Limb (tissue), 2 donors: ENCODE measurements around the gene ZNF761.
"Not testable (repeated sequence)": the region's sequence is repeated elsewhere in the genome, so short reads cannot be mapped to it uniquely, and the experiment has no call there.

ENCODE experiments used
- DNase-seq, 2 donors: peaks; one replicate each; pipeline ENCODE4 v3.0.0-alpha.2; 2016; ENCODE audit errors: extremely low spot score in 2 of 2

ZNF761 gene

GRCh38 chr19:53460131-53460721 is 28.4 kb downstream of the ZNF761 start:
- not testable (repeated sequence) for DNase-seq

DNA sequence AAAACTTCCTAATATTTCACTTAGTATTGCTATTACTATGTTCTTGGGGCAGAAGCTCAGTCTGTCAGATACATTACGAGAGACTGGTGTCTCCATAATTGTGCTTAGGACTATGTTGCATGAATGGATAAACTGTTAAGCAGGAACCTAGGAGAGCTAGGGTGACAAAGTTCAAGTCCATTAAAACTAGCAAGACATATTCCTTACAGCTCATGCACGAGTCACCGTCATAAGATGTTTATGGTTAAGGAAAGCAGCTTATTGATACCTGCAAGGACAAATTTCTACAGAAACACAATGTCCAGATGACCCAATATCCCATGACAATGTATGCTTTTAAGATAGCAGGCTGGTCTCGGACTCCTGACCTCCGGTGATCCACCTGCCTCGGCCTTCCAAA is 30.1 kb downstream of the ZNF761 start:
- no peak for DNase-seq

DNA sequence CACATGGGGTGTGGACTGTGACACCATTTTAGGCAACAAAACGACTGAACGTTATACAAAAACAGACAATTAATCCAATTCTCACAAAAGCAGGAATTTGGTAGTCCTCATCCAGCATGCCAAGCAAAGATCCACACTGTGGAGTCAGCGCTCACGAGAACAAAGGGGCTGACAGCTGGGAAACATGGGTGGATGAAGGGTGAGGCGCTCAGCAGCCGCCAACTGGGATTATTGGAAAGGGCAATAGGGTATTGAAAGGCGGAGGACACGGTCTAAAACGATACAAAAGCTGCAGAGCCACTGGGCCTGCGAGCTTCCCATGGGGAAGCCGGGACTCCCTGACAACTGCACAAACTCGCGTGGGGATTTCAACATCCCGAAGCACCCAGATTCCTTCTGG is 31.1 kb downstream of the ZNF761 start:
- no peak for DNase-seq

DNA sequence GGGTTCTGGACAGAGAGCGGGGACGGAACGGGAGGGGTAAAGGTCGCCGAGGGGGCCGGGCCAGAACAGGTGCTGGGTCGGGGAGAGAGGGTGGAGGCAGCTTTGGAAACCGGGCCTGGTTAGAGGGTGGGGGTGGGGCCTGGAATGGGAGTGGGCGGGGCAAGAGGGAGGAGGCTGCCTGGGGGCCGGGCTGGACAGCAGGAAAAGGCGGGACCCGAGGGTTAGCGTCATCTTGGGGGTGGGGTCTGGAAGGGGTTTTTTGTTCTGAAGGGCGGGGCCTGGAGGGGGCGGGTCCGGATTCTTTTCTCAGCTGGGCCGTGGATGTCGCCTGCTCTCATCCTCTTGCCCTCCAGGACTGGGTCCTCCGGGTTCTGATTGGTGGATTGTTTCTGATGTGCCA is 31.5 kb downstream of the ZNF761 start:
- peak; percentile 15 to 84 for DNase-seq

DNA sequence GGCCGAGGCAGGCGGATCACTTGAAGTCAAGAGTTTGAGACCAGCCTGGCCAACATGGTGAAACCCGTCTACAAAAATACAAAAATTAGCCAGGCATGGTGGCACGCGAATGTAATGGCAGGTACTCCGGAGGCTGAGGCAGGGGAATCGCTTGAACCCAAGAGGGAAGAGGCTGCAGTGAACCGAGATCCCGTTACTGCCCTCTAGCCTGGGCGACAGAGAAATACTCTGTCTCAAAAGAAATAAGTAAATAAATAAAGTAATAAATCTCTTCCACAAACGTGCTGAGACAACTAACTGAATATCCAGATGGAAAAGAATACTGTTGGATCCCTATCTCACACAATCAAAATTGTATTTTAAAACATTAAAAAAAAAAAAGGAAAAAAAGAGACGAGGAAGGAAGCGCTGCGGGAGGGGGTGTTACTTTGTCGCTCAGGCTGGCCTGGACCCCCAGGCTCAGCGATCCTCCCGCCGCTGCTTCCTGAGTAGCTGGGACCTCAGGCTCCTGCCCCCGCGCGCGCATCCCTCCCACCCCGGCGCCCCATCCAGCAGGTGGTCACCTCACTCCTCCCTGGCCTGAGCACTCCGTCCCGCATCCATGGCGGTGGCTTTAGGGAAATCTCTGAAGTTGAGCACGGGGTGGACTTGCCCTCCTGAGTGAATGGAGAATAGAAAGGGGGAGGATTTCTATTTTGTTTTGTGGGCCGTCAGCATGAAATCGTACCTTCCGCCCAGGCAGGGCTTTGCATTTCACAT is 35.1 kb downstream of the ZNF761 start:
- no peak for DNase-seq

DNA sequence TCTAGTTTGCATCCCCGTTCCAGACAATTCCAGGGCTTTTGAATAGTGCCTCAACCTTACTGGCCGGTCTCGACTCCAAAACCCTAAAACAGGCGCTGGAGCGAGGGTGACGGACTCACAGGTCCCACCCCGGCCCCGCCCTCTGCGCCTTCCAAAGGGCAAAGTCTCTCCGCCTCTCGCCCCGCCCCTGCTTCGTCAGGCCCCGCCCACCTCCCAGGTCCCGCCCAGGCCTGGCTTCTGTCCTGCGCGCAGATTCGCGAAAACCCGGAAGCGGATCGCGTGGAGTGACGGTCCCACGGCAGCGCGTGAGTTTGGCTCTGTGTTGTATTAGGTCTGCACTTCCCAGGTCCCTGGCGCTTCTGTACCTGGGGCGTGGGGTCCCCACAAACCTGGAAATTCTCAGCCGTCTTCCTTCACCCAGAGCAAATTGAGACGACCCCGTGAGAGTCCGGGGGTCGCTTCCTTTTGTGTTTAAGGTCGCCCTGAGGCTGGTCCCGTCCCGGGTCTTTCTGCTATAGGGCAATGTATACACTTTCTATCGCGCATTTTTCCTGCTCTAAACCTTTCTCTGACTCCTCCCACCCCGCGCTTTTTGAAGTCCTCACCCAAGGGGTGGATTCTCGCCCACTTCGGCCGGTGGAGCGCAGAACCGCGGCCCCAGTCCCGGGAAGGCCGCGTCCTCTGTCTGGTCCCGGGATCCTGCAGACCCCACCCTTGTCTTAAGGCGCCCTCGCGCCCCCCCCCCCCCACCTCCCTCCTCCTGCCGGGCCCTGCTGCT is 35.9 kb downstream of the ZNF761 start, which contains the start of gene ZNF813:
Gene ZNF813, plus strand, starts transcription at position 249 of the 778 bp plus-strand sequence. CDS start 16,090 bp downstream, outside the sequence.
- DNase-seq, result peak; percentile 83 to 97

GRCh38 chr19:53468628-53469027 is 36.8 kb downstream of the ZNF761 start:
- not testable (repeated sequence) for DNase-seq

DNA sequence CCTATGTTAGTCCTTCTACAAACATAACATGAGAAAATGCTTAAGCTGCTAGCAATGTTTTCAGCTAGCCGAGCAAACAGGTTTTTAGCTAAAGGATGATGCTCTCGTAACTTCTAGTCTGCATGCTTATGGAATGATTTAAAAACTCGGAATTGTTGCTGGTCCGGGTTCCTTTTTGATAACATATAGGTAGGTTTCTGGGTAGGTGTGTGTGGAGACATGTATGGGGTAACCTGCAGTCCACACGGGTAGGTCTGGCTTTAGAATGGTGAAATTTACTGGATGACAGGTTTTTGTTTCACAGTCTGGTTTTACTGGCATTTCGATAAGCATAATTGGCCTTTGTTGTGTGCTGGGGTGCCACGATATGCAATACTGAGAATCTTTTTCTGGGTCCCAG is 40.1 kb downstream of the ZNF761 start:
- no peak for DNase-seq

DNA sequence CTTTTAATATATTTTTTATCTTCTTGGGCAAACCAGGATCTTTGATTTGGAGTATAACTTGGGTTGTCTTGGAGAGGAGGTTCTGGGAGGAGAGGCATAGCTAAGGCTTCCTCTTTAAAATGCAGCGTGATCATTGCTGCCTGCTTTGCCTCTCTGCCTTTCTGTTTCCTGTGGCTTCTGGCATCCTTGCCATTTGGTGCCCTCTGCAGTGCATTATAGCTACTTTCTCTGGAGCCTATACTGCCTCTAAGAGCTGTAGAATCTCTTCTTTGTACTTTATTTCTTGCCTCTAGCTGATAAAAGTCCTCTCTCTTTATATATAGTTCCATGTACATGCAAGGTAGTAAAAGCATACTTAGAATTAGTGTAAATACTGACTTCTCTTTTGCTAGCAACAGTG is 43.0 kb downstream of the ZNF761 start:
- not testable (repeated sequence) for DNase-seq

GRCh38 chr19:53475470-53475869 is 43.7 kb downstream of the ZNF761 start:
- DNase-seq, result not testable (repeated sequence)

- not testable (repeated sequence) for DNase-seq
Observed at GRCh38 chr19:53483751-53484150, 52.0 kb downstream of the ZNF761 start.

DNA sequence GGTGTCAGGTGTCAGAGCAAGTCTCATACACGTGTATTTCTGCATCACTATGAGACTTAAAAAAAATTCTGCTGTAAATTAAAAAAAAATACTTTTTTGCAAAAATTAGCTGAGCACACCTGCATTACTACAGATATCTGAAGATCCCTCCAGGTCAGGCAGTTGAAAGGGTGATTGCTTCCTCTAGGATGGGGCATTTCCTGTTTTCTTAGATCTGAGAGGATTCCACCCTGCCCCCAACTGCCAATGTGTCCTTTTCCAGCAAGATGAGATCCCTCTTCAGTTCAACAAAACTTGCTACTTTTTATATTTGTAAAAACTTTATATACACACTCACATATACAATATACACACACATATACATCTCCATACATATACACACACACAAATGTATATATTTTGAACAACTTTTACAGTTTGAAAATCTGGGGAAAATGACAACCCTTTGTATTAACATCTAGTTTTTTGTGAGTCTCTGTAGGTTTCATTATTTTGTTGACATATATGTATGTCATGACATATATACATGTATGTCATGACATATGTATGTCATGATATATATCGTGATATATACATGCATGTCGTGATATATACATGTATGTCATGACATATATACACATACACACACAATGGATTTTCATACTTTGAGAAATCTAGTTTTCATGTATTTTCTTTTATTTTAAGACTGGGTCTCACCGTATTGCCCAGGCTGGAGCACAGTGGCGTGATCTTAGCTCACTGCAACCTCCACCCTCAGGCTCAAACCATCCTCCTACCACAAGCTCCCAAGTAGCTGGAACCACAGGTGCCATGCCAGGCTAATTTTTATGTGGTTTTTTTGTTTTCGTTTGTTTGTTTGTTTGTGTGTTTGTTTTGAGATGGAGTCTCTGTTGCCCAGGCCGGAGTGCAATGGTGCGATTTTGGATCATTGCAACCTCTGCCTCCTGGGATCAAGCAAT is 53.5 kb downstream of the ZNF761 start:
- DNase-seq, result no peak

DNA sequence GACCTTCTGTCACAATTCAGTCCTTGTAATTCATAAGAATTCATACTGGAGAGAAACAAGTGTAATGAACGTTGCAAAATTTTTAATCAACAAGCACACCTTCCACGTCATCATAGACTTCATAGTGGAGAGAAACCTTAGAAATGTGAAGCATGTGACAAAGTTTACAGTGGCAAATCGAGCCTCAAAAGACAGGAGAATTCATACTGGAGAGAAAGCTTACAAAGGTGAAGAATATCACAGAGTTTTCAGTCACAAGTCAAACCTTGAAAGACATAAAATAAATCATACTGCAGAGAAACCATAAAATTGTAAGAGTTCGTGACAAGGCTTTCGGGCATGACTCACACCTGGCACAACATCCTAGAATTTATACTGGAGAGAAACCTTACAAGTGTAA is 60.4 kb downstream of the ZNF761 start:
- DNase-seq, result no peak

- not testable (repeated sequence) for DNase-seq
Observed at GRCh38 chr19:53497311-53498023, 65.7 kb downstream of the ZNF761 start.

DNA sequence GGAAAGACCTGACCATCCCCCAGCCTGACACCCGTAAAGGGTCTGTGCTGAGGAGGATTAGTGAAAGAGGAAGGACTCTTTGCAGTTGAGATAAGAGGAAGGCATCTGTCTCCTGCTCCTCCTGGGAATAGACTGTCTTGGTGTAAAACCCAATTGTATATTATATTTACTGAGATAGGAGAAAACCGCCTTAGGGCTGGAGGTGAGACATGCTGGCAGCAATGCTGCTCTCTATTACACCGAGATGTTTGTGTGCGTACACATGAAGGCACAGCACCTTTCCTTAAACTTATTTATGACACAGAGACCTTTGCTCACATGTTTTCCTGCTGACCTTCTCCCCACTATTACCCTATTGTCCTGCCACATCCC is 66.2 kb downstream of the ZNF761 start:
- DNase-seq, result not testable (repeated sequence)

DNA sequence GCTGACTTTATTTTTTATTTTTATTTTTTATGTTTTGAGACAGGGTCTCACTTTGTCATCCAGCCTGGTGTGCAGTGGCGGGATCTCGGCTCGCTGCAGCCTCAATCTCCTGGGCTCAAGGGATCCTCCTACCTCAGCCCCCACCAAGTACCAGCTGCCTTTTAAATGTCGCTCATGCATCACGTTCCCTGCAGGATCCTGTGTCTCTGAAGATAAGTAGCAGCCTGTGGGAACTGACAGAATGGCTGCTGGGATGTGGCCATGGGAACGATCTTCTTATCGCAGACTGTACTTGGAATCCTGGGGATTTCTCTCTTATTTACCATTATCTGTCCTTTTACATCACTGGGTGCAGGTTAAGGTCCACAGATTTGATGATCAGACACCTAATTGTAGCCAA is 71.4 kb downstream of the ZNF761 start:
- not testable (repeated sequence) for DNase-seq

DNA sequence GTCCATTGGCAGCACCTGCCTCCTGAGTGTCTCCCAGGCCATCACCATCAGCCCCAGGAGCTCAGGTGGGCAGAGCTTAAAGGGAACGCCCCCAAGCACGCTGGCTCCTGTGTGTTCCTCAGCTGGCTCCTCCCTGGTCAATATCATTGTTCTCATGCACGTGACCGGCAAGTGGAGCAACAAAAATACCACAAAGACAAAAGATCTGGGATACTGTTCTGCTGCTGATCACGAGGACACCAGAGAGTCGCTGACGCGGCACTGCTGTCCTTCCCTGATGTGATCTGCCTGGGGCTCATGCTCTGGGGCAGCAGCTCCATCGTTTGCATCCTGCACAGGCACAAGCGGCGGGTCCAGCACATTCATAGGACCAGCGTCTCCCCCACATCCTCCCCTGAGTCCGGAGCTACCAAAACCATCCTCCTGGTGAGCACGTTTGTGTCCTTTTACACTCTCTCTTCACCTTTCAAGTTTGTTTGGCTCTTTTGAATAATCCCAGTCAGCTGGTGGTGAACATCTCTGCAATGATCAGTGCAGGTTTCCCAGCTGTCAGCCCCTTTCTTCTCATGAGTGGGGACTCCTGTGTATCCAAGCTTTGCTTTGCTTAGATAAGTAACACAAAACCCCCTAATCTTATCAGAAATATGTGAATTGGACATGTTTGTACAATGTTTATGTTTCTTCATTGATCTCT is 72.0 kb downstream of the ZNF761 start:
- not testable (repeated sequence) for DNase-seq

DNA sequence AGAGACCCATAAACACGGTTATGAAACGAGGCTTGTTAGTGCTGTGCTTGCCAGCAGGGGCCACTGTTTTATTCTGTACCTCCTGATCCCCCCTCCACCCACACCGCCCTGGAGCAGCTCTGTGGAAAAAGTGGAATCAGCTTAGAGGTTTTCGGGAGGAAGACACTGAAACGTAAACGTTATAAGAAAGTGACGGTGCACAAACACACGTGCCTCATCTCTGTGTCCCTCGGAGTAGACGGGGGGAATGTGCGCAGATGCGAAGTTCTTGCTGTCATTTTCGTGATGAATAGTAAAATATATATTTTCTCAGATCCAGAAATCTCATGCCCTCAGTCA is 72.5 kb downstream of the ZNF761 start:
- peak in 1 of 2 donors; percentile 43 for DNase-seq

- no peak for DNase-seq
Observed at GRCh38 chr19:53504885-53505284, 73.1 kb downstream of the ZNF761 start.

DNA sequence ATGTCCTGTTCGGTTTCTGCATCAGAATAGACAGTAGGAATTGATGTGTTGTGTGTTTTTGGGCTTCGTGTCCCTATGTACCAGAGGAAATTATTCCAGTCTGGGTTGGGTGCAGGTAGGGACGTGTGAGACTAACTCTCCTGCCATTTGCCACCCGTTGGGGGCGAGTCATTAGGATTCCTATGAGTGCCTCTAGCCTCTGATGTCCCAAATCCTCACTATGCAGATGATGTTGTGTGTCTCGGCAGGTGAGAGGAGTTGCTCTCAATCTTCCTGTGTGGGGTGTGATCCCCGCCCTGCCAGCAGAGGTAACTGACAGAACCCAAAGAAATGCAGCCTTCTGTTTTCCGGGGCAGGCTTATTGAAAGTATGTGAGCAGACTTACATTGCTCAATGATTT is 74.9 kb downstream of the ZNF761 start:
- DNase-seq, result no peak
